Measurements from ENCODE around the gene DNM3.

DNM3 gene

DNA sequence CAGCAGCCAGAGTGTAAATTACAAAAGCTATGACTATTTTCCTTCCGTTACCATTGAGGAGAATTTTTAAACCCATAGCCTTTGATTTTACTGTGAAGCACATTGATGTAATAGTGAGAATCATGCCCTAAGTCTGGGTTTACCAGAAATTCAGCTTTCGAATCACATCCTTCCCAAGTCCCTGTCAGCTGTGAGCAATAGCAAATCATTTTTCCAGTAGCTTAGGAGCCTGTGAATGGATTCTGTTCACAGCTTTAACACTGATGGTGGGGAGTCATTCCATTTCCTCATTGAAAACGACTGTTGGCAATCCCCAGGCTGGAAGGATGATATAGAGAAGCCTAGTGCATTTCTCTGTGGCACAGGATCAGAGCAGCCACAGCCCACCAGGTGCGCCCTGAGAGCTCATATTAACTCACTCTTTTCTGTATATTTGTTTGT, 497.0 kb downstream of the DNM3 start:
- Mint-ChIP-seq H3K27me3 (ENCODE audit: low read depth) (no peaks in the 10 kb centered on the region), H3K4me3 (no peak overlapping the region), H3K4me1 (peaks cover 39% of the 10 kb centered on the region), H3K36me3 (ENCODE audit: low read depth) (peaks cover 4% of the 10 kb centered on the region), H3K27ac (peak overlapping the region; percentile 39 to 69 (median 60)), H3K9me3 (no peaks in the 10 kb centered on the region)
- TF ChIP-seq, protein P1, sequence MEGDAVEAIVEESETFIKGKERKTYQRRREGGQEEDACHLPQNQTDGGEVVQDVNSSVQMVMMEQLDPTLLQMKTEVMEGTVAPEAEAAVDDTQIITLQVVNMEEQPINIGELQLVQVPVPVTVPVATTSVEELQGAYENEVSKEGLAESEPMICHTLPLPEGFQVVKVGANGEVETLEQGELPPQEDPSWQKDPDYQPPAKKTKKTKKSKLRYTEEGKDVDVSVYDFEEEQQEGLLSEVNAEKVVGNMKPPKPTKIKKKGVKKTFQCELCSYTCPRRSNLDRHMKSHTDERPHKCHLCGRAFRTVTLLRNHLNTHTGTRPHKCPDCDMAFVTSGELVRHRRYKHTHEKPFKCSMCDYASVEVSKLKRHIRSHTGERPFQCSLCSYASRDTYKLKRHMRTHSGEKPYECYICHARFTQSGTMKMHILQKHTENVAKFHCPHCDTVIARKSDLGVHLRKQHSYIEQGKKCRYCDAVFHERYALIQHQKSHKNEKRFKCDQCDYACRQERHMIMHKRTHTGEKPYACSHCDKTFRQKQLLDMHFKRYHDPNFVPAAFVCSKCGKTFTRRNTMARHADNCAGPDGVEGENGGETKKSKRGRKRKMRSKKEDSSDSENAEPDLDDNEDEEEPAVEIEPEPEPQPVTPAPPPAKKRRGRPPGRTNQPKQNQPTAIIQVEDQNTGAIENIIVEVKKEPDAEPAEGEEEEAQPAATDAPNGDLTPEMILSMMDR (IDR thresholded peaks at IDR 0.05; ENCODE audit: unreplicated experiment in 3 of 3), result no peak

- TF ChIP-seq, protein P1 (IDR thresholded peaks at IDR 0.05; ENCODE audit: unreplicated experiment in 3 of 3), result no peak
- Mint-ChIP-seq H3K4me1 (peaks cover 54% of the 10 kb centered on the region), H3K4me3 (no peak overlapping the region), H3K27me3 (ENCODE audit: low read depth) (no peaks in the 10 kb centered on the region), H3K36me3 (ENCODE audit: low read depth) (peaks cover 4% of the 10 kb centered on the region), H3K9me3 (no peaks in the 10 kb centered on the region), H3K27ac (peak overlapping the region; percentile 4 to 98 (median 74))
These were observed 498.5 kb downstream of the DNM3 start for GRCh38 chr1:172339842-172340241.

GRCh38 chr1:172340520-172340919, 499.2 kb downstream of the DNM3 start:
- Mint-ChIP-seq H3K9me3 (peaks cover 1% of the 10 kb centered on the region), H3K4me3 (no peak overlapping the region), H3K27me3 (ENCODE audit: low read depth) (no peaks in the 10 kb centered on the region), H3K36me3 (ENCODE audit: low read depth) (peaks cover 6% of the 10 kb centered on the region), H3K27ac (peak overlapping the region; percentile 97 to 99 (median 98)), H3K4me1 (peaks cover 58% of the 10 kb centered on the region)
- TF ChIP-seq, protein P1 (IDR thresholded peaks at IDR 0.05; ENCODE audit: unreplicated experiment in 3 of 3), result no peak

DNA sequence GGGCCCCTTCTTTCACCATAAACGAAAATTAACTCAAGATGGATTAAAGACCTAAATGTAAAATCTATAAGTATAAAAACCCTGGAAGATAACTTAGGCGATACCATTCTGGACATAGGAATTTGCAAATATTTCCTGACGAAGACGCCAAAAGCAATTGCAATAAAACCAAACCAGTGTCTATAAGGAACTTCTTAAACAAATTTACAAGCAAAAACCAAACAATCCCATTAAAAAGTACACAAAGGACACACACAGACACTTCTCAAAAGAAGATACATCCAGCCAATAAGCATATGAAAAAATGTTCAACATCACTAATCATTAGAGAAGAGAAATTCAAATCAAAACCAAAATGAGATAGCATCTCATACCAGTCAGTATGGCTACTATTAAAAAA, 500.4 kb downstream of the DNM3 start:
- TF ChIP-seq, protein P1 (IDR thresholded peaks at IDR 0.05; ENCODE audit: unreplicated experiment in 3 of 3), result no peak
- Mint-ChIP-seq H3K27me3 (ENCODE audit: low read depth) (no peaks in the 10 kb centered on the region), H3K4me3 (no peak overlapping the region), H3K36me3 (ENCODE audit: low read depth) (peaks cover 17% of the 10 kb centered on the region), H3K9me3 (peaks cover 10% of the 10 kb centered on the region), H3K4me1 (peaks cover 61% of the 10 kb centered on the region), H3K27ac (peak overlapping the region; percentile 97 to 99 (median 98))

- peak overlapping the region; percentile 97 to 99 (median 98) for H3K27ac Mint-ChIP-seq
- peak overlapping the region in 2 of 3 experiments; percentile 19 to 41 for H3K4me3 Mint-ChIP-seq
- peaks cover 17% of the 10 kb centered on the region for H3K9me3 Mint-ChIP-seq
- no peaks in the 10 kb centered on the region for H3K27me3 Mint-ChIP-seq (ENCODE audit: low read depth)
- H3K36me3 Mint-ChIP-seq (ENCODE audit: low read depth), result peaks cover 25% of the 10 kb centered on the region
- TF ChIP-seq, protein P1 (IDR thresholded peaks at IDR 0.05; ENCODE audit: unreplicated experiment in 3 of 3), result no peak
- H3K4me1 Mint-ChIP-seq, result peaks cover 61% of the 10 kb centered on the region
These were observed 501.4 kb downstream of the DNM3 start for GRCh38 chr1:172342584-172343239.
